HG02870 (cell line): ENCODE results near the gene CCDC47.

Experiments
- ATAC-seq: cut with Tn5 transposase; IDR thresholded peaks from one replicate; pipeline ENCODE4 v1.9.1; 2021; ENCODE audit warnings: mild to moderate bottlenecking, moderate library complexity; ENCODE audit not compliant: unreplicated experiment

The CCDC47 gene

DNA sequence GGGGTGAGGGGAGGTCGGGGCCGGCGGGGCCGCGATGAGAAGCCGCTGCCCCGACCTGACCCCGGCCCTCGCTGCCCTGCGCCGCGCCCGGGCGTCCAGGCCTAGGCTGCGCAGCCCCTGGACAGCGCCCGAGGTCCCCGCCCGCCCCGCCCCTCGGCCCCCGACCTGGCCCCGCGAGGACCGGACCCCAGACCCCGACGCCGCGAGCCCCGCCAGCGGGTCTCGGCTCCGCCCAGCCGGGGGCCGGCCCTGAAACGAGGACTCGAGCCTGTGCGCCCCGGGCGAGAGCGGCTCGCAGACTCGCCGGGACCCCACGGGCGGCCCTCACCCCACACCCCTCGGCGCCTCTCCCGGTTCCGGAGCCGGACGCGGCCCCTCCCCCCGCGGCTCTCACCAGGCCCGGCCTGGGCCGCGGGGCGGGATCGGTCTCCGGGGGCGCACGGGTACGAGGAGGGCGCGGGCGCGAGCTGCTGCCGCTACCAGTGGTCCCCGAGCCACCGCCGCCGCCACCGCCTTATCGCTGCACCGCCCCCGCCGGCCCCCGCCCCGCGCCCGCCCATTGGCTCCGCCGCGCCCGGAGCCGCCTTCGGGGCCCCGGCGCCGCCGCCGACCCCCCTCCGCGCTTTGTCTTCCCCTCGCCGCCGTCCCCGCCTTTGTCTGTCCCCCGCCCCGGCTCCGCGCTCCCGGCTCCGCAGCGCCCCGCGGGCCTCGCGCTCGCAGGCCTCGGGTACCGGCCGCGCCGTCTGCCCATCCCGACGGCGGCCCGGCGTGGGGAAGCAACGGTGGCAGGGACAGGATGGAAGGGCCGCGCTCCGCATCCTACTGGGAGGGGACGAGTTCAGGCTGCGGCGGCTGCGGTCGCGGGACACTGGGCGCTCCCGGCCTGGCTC is 73.5 kb downstream of the CCDC47 start, which contains the start of gene LIMD2:
LIMD2 (minus strand) TSS at position 488 of the 890 bp plus-strand sequence. CDS start 827 bp downstream, outside the sequence.
- no peak for ATAC-seq

DNA sequence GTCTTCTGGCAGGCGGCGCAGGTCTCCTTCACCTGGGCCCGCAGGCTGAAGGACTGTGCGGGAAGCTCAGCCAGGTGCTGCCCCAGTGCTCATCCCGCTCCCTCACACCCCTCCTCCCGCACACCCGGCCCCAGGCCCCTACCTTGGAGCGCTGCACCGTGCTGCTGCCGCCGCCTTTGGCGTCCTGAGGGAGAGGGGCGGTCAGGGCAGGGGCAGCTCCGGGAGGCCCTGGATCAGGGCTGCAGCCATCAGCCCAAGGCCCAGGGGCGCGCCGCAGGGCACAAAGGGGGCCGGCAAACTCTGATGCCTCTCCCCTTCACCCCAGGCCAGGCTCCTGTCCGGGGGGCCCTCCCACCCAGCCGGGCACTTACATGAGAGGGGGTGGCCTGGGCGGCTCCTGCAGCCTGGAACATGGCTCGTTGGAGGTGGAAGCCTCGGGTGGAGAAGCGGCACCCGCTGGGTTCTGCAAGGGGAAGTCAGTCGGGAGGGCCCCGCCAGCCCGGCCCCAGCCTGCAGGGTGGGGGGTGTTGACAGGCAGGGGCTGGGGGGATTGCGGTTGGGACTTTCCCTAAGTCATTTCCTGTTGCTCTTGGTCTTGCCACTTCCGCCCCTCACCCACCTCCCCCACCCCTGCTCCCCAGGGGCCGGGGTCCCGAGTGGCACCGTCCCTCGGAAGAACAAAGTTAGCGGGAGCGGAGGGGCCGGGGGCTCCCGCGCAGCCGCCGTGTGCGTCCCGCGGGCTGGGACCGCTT is 74.3 kb downstream of the CCDC47 start:
- ATAC-seq: no peak

DNA sequence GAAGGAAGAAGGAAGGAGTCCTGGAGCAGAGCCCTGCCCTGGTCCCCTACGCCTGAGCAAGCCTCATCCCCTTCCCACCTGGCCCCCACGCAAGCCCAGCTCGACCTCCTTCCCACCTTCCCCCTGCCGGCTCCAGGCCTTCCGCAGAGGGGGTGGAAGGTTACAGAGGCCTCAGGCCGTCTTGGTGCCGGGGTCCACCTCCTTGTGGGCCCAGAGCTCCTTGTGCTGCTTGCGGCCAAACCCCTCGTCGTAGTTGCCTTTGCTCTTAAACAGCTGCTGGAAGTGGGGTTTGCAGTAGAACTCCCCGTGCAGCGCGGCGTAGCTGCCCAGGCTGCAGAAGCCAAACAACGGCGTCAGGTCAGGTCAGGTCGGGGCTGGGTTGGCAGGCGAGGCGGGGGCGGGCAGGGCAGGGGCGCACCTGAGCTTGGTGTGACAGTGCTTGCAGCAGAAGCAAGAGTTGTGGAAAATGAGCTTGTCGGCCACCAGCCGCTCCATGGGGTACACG is 75.0 kb downstream of the CCDC47 start:
- no peak for ATAC-seq

DNA sequence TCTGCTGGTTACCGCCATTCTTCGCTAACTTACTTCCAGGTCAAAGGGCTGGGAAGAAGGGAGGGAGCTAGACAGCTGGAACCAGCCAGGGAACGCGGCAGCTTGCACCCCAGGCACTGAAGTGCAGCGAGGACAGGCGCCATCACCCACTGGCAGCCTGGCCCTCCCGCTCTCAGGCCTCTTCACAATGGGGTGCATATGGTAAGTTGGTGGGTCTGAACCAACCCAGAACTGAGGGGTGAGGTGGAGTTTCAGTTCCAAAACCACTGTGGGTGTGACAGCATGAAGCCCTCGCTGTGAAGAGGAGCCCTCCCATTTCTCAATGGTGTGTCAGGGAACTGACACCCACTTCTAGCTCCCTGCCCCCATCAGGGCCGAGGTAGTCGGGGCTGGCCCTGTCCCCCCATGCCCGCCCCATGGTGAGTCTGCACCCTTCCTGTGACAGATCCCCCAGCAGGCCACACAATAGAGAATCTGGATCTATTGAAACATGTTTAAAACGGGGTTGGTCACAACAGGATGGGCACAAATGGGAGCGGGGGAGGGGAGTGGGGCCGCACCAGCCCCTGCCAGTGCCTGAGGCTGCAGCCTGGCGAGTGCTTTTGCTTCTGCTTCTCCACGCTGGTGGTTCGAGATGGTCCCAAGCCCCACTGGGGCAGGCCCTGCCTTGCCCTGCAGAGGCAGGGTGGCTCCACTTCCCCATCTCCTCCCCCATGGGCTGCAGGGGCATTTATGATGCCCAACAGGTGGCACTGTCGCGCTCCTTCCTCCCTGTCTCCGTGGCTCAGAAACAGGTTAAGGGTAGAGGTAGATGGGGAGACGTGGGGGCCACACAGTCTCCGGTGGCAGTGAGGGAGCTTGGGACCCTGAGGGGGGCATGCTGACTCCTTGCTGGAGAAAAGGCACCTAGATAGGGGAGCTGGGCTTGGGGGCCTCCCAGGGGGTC is 75.8 kb downstream of the CCDC47 start:
- no peak for ATAC-seq

DNA sequence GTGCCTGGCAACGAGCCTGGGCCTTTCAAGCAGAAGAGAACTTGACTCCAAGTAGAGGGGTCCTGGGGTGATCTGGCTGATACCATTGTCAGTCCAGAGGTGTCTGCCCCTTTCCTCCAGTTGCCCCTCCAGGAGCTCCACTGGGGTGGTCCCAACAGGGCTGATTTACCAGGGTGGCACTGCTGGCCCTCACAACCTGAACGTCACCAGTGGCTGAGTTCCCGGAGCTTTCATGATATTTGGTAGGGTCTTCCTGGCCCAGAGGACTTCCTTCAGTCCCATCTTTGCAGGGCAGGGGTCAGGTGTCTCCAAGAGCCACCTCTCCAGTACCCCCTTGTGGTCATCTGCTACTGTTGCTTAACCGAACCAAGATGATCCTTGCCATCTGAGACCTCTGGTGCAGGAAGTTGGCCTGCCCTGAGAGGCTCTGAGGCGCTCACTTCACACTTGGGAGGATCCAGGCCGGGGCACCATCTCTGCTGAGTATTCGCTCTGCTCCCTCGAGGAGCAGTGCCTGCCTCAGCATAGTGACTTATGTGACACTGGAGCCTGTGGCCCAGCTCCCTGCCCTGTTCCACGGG is 76.9 kb downstream of the CCDC47 start:
- ATAC-seq: no peak

DNA sequence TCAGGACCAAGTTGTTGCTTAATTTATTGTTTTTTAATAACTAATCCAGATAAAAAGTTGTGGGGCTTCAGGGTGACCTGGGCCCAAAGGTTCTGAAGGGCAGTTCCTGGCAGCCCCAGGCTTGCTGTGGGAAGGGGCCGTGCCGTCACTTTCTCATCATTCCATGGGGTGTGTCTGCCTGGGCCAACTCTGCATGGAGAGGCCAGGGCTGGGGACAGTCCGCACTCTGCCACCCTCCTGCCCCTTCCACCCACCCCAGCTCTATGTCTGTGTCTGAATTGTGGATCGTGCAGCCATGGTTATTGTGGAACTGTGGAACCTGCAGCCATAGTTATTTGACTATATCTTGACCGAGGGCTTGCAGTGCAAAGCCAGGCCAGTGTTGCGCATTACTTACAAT is 77.5 kb downstream of the CCDC47 start:
- no peak for ATAC-seq
